GM10266 (cell line): Measurements from ENCODE around the gene KNSTRN.

Experiments used
- DNase-seq: peaks from one replicate; pipeline ENCODE4 v3.0.0; 2012; ENCODE audit errors: extremely low spot score
- TF ChIP-seq, protein P1 (sequence below): IDR thresholded peaks from 2 replicates; pipeline ENCODE4 v1.5.1; 2012; ENCODE audit warnings: mild to moderate bottlenecking, low read depth; ENCODE audit not compliant: control insufficient read depth, insufficient read depth; ENCODE audit errors: missing control alignments

The KNSTRN gene

GRCh38 chr15:40354408-40355171 is 27.9 kb upstream of the KNSTRN start:
- no peak for DNase-seq
- TF ChIP-seq, protein P1, sequence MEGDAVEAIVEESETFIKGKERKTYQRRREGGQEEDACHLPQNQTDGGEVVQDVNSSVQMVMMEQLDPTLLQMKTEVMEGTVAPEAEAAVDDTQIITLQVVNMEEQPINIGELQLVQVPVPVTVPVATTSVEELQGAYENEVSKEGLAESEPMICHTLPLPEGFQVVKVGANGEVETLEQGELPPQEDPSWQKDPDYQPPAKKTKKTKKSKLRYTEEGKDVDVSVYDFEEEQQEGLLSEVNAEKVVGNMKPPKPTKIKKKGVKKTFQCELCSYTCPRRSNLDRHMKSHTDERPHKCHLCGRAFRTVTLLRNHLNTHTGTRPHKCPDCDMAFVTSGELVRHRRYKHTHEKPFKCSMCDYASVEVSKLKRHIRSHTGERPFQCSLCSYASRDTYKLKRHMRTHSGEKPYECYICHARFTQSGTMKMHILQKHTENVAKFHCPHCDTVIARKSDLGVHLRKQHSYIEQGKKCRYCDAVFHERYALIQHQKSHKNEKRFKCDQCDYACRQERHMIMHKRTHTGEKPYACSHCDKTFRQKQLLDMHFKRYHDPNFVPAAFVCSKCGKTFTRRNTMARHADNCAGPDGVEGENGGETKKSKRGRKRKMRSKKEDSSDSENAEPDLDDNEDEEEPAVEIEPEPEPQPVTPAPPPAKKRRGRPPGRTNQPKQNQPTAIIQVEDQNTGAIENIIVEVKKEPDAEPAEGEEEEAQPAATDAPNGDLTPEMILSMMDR = peak; percentile 2

DNA sequence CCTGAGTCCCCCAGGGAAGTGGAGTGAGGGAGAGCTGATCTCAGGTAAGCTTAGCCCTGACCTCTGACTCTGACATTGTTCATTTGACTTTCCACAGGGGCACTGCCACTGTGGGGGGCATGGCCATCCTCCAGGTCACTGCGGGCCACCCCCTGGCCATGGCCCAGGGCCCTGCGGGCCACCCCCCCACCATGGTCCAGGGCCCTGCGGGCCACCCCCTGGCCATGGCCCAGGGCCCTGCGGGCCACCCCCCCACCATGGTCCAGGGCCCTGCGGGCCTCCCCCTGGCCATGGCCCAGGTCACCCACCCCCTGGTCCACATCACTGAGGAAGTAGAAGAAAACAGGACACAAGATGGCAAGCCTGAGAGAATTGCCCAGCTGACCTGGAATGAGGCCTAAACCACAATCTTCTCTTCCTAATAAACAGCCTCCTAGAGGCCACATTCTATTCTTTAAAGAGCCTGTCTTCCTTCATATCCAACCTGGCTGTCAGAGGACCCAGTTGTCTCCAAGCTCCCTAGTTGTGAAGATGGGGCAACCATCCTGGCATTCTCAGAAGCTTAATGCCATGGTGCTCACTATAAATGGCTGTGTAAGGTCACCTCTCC is 26.4 kb upstream of the KNSTRN start:
- TF ChIP-seq, protein P1 = no peak
- DNase-seq = no peak

DNA sequence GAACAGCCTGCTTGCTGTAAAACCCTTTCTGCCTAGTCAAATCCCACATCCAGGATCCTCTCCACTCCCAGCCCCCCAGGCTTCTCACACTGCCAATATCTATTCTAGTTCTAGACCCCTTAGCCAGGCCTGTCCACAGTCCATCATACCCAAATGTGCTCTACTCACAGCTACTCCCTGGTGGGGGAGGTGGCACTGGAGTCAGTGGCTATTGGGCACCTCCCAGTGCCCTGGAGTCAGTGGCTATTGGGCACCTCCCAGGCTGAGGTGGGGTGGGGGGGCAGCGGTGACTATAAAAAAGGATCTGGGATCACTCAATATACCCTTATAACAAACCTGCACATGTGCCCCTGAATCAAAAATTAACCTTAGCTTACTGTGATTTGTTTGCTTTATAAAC is 25.3 kb upstream of the KNSTRN start:
- DNase-seq = no peak
- TF ChIP-seq, protein P1 = no peak

DNA sequence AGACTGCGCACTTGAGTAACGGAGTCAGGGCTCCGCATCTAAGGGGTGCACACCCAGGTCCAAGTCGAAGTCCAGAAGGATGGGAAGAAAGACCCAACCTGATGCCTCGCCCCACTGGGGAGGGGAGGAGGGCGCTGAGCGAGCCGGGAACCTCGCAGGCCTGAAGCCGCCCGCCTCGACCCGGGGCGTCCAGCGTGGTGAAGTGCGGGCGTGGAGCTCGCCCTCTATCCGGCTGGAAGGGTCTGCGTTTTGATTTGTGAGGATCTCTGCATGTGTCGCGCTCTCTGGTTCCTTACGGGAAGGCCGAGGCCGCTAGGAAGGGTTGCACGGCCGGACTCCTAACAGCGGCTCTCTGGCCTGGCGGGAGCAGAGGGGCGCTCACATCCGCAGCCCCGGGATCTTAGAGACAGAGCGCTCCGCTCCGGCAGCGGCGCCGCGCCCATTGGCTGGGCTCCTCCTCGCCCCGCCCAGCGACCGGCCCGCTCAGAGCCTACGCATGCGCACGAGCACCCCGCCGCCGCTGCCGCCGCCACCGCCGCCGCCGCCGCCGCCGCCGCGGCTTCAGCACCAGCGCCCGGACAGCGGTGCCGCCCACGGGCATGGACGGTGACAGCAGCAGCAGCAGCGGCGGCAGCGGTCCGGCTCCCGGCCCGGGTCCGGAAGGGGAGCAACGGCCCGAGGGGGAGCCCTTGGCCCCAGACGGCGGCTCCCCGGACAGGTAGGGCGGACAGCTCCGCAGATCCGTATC is 24.6 kb upstream of the KNSTRN start, which contains the start of gene DISP2:
Gene DISP2, plus strand, starts transcription at position 497 of the 748 bp plus-strand sequence. Its CDS starts 103 bp downstream, at position 600.
- peak; percentile 99 for DNase-seq
- TF ChIP-seq, protein P1 = no peak

DNA sequence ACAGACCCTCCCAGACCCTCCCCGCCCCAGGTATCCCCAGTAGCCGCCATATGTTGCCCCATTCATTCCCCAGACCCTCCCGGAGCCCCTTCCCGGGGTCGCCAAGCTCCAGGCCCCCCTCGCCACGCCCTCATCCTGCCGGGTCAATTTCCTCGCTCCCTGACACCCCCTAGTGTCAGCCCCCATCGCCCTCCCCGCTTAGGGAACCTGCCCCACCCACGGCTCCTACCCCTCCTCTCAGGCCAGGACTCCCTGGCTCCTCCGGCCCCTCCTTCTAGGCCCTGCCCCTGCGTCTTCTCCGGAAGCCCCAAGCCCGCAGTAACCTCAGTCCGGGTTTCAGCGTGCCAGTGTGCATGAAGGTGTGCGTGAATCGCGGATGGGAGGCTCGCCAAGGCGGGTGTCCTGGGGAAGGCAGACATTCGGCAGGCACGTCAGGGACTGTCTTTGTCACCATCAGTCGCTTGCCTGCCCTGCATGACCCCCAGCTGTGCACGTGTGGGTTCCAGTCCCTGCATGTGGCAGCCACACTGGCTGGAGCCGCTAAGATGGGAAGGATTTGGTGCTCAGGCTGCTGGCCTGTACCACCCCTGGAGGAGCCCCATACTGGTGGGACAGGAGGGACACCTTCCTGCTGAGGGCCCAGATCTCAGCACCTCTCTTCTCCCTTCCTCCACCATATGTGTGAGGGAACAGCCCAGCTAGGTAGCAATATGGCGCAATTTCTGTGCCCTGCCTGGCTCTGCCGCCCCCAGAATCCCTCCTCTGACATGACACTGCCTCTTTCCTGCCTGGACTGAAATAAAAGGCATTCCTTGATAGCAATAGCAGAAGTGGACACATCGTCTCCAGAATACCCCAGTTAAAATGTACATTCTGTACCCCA is 23.8 kb upstream of the KNSTRN start:
- TF ChIP-seq, protein P1 = peak; percentile 3
- no peak for DNase-seq

GRCh38 chr15:40360015-40360414 is 22.5 kb upstream of the KNSTRN start:
- TF ChIP-seq, protein P1 = no peak
- no peak for DNase-seq
